ENCODE results near the gene CCDC13. TPM values are rescaled to one million over a fixed set of nuclear protein-coding genes. Genes with fewer than 3 reads are reported as not detected.

Gene CCDC13
- total RNA-seq, 1 experiment from 2014 or later = 0.82 TPM

GRCh38 chr3:42749753-42750231 is 23.3 kb downstream of the CCDC13 start:
- Histone ChIP-seq H3K9me3 (no peaks in the 10 kb centered on the region), H3K27me3 (replicated peaks; ENCODE audit: control insufficient read depth, insufficient read depth, low read length) (no peaks in the 10 kb centered on the region), H3K4me3 (ENCODE audit: low read depth, low read length) (no peak overlapping the region), H3K4me1 (no peaks in the 10 kb centered on the region), H3K36me3 (ENCODE audit: control insufficient read depth, insufficient read depth, low read length) (no peaks in the 10 kb centered on the region)
- intact Hi-C loops (cut with micrococcal nuclease; ENCODE audit: unreplicated experiment) = loop anchor here (5.0 kb wide), 1 partner anchor 167 kb away; the partner anchor contains the start of gene SEC22C
- TF ChIP-seq CTCF (IDR thresholded peaks at IDR 0.05; ENCODE audit: insufficient read depth in 1 of 2, low read depth in 1 of 2, low read length in 1 of 2, severe bottlenecking in 1 of 2, unreplicated experiment in 1 of 2) = peak; percentile 37 to 52
- POLR2A ChIA-PET = interaction anchor here (0.6 kb wide), 1 partner anchor 39 kb away, joined by 6 read pairs; no protein-coding TSS in a partner anchor
- H3K4me3 Mint-ChIP-seq (ENCODE audit: unreplicated experiment) = no peak overlapping the region
- H3K27ac Mint-ChIP-seq (ENCODE audit: unreplicated experiment) = no peak overlapping the region
- BruUV-seq (replicated peaks) = no TSS peak
- DNase-seq = peak in 1 of 2 experiments; percentile 17
- H3K36me3 Mint-ChIP-seq (ENCODE audit: insufficient read depth, unreplicated experiment) = no peaks in the 10 kb centered on the region
- H3K4me1 Mint-ChIP-seq (ENCODE audit: low read depth, unreplicated experiment) = no peaks in the 10 kb centered on the region
- CTCF ChIA-PET = interaction anchor here (0.6 to 1.4 kb wide), 4 partner anchors 90 to 172 kb away, joined by 3 to 5 read pairs (median 4); partner anchors contain the start of gene SEC22C
- H3K27me3 Mint-ChIP-seq (ENCODE audit: insufficient read depth, unreplicated experiment) = no peaks in the 10 kb centered on the region
- H3K9me3 Mint-ChIP-seq (ENCODE audit: unreplicated experiment) = no peaks in the 10 kb centered on the region

- Histone ChIP-seq H3K4me3 (ENCODE audit: low read depth, low read length) (no peak overlapping the region), H3K4me1 (no peaks in the 10 kb centered on the region), H3K27me3 (replicated peaks; ENCODE audit: control insufficient read depth, insufficient read depth, low read length) (no peaks in the 10 kb centered on the region), H3K9me3 (no peaks in the 10 kb centered on the region), H3K36me3 (ENCODE audit: control insufficient read depth, insufficient read depth, low read length) (no peaks in the 10 kb centered on the region)
- ChIA-PET POLR2A (no interaction called here), CTCF (interaction anchor here (0.6 to 1.4 kb wide), 3 partner anchors 90 to 172 kb away, joined by 3 to 5 read pairs (median 4); partner anchors contain the start of gene SEC22C)
- H3K4me3 Mint-ChIP-seq (ENCODE audit: unreplicated experiment) = no peak overlapping the region
- no peaks in the 10 kb centered on the region for H3K9me3 Mint-ChIP-seq (ENCODE audit: unreplicated experiment)
- H3K27me3 Mint-ChIP-seq (ENCODE audit: insufficient read depth, unreplicated experiment) = no peaks in the 10 kb centered on the region
- H3K36me3 Mint-ChIP-seq (ENCODE audit: insufficient read depth, unreplicated experiment) = no peaks in the 10 kb centered on the region
- H3K27ac Mint-ChIP-seq (ENCODE audit: unreplicated experiment) = no peak overlapping the region
- intact Hi-C loops (cut with micrococcal nuclease; ENCODE audit: unreplicated experiment) = no loop called here
- DNase-seq = no peak
- no TSS peak for BruUV-seq (replicated peaks)
- no peak for TF ChIP-seq CTCF (IDR thresholded peaks at IDR 0.05; ENCODE audit: insufficient read depth in 1 of 2, low read depth in 1 of 2, low read length in 1 of 2, severe bottlenecking in 1 of 2, unreplicated experiment in 1 of 2)
- no peaks in the 10 kb centered on the region for H3K4me1 Mint-ChIP-seq (ENCODE audit: low read depth, unreplicated experiment)
Observed at GRCh38 chr3:42749025-42749752, 23.9 kb downstream of the CCDC13 start.

GRCh38 chr3:42747581-42747980 is 25.5 kb downstream of the CCDC13 start:
- no peaks in the 10 kb centered on the region for H3K9me3 ChIP-seq
- no peak overlapping the region for H3K4me3 Mint-ChIP-seq (ENCODE audit: unreplicated experiment)
- ChIA-PET CTCF (no interaction called here), POLR2A (no interaction called here)
- H3K4me1 Mint-ChIP-seq (ENCODE audit: low read depth, unreplicated experiment) = no peaks in the 10 kb centered on the region
- intact Hi-C loops (cut with micrococcal nuclease; ENCODE audit: unreplicated experiment) = no loop called here
- no peak overlapping the region for H3K27ac Mint-ChIP-seq (ENCODE audit: unreplicated experiment)
- no peaks in the 10 kb centered on the region for H3K9me3 Mint-ChIP-seq (ENCODE audit: unreplicated experiment)
- no peaks in the 10 kb centered on the region for H3K27me3 Mint-ChIP-seq (ENCODE audit: insufficient read depth, unreplicated experiment)
- TF ChIP-seq CTCF (IDR thresholded peaks at IDR 0.05; ENCODE audit: insufficient read depth in 1 of 2, low read depth in 1 of 2, low read length in 1 of 2, severe bottlenecking in 1 of 2, unreplicated experiment in 1 of 2) = no peak
- H3K27me3 ChIP-seq (replicated peaks; ENCODE audit: control insufficient read depth, insufficient read depth, low read length) = no peaks in the 10 kb centered on the region
- no peak for DNase-seq
- H3K4me1 ChIP-seq = no peaks in the 10 kb centered on the region
- no peaks in the 10 kb centered on the region for H3K36me3 ChIP-seq (ENCODE audit: control insufficient read depth, insufficient read depth, low read length)
- no peak overlapping the region for H3K4me3 ChIP-seq (ENCODE audit: low read depth, low read length)
- no TSS peak for BruUV-seq (replicated peaks)
- no peaks in the 10 kb centered on the region for H3K36me3 Mint-ChIP-seq (ENCODE audit: insufficient read depth, unreplicated experiment)

All from Caco-2 (cell line).